Suppressor macrophage treated with lipopolysaccharide for 4 hours (primary cell): Measurements from ENCODE around the gene PTPN14.
"Not testable (repeated sequence)": the region's sequence is repeated elsewhere in the genome, so short reads cannot be mapped to it uniquely, and the experiment has no call there.

ENCODE experiments used
- DNase-seq: peaks from one replicate; pipeline ENCODE4 v3.0.0-alpha.2; 2020

The PTPN14 gene

DNA sequence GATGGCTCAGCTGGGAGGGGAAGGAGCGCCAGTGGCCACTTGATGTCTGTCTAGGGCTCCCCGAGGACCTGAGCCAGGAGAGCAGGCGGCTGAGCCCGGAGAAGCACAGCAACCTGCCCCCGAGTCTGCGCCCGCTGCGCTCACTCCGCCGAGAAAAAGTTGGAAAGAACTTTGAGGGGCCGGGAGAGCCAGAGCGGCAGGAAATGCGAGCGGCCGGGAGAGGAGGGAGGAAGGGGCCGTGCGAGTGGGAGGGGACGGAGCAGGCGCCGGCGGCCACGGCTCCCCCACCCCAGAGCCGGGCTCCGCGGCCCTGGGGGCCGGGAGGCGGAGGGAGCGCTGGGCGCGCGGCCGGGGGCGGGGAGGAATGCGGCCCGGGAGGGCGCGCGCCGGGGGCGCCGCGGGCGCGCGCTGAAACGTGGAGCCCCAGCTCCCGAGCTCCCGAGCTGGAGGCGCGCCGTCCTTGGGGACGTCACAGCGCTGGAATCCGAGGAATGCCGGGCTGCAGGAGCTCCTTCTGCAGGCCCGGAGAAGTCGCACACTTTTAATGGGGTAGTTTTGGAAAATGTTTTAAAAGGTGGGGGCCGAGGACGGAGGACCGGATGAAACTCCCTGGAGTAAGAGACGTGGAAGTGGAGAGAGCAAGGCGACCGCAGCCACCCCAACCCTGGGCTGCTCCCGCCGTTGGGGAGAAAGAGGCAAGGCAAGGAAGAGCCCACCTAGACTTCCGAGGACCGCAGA lies at the start of gene PTPN14:
Gene PTPN14, minus strand, starts transcription at position 167 of the 738 bp plus-strand sequence. CDS start 86,799 bp downstream, outside the sequence.
- DNase-seq, result no peak

DNA sequence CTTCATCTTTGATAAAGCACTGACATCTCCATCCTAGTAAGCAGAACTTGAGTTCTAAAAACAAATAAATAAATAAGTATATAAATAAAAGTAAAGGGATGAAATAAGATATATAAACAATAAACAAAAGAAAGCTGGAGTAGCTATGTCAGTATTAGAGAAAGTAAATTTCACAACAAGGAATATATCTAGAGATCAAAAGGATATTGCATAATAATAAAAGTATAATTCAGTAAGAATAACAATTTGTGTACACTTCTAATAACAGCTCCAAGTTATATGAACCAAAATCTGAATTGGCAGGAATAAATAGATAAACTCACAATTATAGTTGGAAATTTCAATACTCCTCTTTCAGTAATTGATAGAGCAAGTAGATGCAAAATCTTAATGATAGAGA lies 41.8 kb upstream of the PTPN14 start:
- DNase-seq, result no peak

DNA sequence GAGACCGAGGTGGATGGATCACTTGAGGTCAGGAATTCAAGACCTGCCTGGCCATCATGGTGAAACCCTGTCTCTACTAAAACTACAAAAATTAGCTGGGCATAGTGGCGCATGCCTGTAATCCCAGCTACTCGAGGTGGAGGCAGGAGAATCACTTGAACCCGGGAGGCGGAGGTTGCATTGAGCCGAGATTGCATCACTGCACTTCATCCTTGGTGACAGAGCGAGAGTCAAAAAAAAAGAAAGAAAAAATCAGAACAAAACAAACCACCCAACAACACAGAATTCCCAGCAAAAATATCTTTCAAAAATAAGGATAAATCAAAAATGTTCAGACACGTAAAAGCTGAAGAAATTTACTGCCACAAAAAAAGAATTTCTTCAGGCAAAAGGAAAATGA lies 40.5 kb upstream of the PTPN14 start:
- DNase-seq, result not testable (repeated sequence)

DNA sequence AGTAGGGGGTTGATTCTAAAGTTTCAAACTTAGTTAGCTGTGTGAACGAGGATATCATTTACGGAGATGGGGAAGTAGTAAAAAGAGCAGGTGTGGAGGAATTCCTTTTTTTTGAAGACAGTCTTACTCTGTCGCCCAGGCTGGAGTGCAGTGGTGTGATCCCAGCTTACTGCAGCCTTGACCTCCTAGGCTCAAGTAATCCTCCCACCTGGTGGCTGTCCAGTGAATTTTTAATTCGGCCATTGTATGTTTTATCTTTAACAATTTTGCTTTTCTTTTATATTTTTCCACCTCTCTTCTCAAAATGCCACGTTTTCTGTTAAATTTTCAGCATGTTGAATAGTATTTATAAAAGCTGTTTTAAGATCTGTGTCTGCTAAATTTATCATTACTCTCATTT lies 39.3 kb upstream of the PTPN14 start:
- DNase-seq, result no peak

DNA sequence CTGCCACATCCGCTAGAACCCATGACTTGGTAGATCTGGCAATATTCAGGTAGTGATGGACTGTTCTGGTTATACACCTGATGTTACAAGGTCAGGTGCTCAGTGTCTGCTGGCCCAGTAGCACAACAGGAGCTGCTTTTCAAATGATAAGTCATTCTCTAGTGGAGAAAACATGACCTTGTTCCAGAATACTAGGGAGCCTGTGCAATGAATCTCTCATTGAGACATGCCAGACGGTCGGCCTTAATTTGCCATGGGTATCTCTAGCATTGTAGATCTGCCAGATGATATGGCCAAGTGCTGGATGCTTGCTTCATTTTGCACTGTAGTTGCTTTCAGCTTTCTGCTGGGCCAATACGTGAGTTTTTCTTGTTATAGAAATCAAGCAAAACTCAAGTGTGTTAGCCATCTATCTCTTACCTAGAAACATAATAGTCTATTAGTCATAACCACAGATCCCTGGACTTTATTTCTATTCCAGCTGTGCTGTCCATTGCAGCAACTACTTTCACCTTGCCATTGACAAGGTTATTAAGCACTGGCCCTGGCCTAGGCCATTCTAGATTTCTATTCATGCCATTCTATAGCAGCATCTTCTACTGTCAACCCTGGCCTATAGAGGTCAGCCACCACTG lies 37.7 kb upstream of the PTPN14 start:
- no peak for DNase-seq

DNA sequence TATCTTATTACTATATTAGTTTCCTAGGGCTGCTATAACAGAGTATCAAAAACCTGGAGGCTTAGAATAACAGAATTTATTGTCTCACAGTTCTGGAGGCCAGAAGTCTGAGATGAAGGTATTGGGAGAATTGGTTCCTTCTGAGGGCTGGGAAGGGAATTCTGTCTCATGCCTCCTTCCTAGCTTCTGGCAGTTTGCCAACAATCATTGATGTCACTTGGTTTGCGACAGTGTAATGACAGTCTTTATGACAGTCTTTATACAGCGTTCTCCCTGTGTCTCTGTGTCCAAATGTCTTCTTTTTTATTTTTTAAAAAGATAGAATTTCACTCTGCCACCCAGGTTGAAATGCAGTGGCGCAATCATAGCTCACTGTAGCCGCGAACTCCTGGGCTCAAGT lies 35.8 kb upstream of the PTPN14 start:
- no peak for DNase-seq

DNA sequence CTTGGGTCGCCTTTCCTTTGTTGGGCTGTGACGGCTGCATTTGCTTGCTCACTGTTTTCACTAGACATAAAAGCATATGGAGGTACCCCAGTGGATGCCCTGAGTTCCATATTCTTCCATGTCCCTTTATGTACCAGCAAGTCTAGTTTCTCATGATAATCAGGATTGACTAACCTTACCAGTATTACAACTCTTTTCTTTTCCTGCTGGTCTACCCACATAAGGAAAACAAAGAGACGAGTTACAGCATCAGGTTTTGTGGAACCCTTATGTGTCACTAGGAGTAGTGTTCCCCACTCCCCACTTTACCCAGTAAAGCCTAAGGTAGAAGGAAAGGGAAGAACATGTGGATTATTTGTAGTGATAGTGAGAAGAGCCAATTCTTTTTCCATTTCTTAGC lies 35.2 kb upstream of the PTPN14 start:
- DNase-seq, result no peak

DNA sequence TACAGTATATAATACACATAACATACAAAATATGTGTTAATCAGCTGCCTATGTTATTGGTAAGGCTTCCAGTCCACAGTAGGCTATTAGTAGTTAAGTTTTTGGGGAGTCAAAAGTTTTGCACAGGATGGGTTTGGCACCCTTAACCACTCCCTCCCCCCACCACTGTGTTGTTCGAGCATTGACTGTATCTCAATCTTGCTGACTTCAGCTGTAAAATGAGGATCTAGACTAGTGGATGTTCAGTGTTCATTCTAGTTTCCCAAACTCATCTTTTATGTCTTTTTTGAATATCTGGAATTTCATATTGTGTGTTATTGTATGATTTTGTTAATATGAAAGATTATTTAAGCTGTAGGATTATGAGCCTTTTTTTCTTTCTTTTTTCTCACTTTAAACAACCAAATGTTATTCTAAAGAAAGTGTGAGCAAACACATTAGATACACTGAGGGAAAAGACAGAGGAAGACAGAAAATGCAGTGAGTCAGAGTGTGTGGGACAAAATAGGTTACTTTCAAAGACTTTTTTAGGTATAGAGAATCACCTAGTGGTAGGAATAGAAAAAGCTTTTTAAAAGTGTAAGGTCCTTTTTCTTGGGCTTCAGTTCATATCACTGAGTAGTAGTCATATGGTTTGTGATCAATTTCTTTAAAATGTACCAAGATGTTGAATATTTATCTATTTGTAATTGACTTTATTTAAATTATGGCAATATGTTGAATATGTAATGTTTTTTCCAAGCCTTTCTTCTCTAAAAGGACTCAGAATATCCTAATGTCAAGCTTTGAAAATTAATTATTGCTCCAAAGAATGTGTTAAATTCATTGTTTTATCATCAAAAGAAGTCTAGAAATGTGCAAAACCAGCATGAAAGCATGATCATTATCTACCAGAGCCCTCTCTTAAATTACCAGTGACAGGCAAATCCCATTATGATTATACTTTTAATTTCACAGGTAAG lies 33.7 kb upstream of the PTPN14 start:
- DNase-seq, result peak; percentile 12

DNA sequence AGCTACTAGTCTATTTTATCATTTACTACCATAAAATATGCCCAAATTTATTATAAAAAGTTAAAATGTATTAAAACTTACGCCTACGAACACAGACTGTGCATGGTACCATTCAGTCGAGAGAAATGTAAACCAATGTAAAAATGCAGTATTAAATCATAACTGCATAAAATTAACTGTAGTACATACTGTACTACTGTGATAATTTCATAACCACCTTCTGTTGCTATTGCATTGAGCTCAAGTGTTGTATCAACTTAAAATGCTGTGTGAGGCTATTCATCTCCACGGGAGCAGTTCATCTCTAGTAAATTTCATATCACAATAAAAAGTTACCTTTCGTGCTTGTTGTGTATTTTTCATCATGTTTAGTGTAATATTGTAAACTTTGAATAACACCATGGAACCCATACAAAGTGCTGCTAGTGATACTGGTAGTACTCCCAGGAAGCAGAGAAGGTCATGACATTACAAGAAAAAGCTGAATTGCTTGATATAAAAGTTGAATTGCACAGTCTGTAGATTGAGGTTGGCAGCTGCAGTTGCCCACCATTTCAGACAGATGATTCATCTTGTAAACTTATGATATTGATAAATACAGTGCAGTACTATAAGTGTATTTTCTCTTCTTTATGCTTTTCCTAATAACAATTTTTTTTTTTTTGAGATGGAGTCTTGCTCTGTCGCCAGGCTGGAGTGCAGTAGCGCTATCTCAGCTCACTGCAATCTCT lies 32.6 kb upstream of the PTPN14 start:
- DNase-seq, result no peak

DNA sequence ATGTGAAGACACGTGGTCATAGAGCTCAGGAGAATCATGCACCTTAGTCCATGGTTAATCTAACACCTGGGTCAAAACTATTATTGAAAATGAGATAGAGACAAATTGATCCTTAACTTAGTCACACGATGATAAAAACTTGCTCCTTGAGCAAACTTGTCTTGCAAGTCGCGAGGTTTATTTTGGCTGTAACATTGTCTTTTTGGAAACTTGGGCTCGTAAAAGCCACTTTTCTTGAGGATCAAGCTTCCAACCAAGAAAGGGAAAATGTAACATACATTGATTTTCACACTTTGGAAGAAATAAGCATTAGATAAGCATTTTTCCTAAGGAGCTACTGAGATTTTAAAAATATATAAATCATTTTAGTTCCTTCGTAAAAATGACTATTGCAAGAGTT lies 31.7 kb upstream of the PTPN14 start:
- no peak for DNase-seq

DNA sequence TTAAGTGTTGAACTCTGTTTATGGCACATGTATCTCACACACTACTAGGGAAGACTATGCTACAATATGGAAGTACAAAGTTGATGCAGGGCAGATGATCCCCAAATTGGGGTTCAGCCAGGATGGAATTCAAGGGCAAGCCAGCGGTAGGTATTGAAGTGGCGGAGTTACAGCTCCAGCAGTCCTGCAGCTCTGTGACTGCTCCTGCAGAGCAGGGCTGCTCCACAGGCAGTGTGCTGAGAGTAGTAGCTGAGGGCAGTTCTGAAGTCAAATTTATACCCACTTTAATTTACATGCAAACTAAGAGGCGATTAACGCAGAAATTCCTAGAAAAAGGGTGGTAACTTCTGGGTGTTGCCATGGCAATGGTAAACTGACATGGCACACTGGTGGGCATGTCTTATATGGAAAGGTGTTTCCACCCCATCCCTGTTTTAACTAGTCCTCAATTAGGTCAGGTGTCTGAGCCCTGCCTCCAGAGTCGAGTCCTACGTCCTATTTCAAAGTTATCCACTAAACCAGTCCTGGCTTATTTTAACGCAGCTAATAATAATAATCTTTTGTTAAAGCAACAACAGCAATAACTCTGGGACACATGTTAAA lies 31.0 kb upstream of the PTPN14 start:
- DNase-seq, result no peak

DNA sequence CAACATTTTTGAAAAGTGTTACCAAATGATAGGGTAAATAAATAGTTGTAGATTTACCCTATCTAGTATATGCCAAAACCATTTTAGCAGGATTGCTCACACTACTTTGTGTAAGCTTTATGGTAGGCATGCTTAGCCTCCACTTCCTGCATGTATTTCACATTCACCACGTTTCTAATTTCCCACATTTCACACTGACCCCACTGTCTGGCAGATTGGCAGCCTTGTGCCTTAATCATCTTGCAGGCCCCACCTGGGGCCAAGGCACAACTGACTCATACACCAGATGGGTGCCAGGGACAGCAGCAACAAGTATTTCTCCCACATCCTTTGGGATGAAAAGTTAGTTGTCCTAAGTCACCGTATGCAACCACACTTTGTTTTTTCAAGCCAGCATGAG lies 30.4 kb upstream of the PTPN14 start:
- no peak for DNase-seq

DNA sequence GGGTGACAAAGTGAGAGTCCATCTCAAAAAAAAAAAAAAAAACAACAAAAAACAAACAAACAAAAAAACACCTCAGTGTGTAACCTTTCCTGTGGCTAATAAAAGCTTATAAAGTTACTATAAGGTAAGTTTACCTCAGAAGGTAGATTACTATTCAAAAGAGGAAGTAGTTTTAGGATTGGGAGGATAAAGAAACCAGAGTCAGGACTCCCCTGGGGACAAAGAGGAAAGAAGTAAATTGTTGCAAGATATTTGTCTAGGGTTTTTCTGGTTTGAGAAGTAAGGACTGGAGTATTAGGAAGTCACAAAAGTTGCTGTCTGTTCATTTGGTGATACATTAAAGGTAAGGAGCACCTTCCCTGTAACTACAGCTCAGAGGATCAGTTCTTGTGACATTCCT lies 27.8 kb upstream of the PTPN14 start:
- DNase-seq, result no peak

DNA sequence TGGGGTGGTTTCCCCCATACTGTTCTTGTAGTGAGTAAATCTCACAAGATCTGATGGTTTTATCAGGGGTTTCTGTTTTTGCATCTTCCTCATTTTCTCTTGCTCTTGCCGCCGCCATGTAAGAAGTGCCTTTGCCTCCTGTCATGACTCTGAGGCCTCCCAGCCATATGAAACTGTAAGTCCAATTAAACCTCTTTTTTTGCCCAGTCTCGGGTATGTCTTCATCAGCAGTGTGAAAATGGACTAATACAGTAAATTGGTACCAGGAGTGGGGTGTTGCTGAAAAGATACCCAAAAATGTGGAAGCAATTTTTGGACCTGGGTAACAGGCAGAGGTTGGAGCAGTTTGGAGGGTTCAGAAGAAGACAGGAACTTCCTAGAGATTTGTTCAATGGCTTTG lies 24.7 kb upstream of the PTPN14 start:
- DNase-seq, result not testable (repeated sequence)

DNA sequence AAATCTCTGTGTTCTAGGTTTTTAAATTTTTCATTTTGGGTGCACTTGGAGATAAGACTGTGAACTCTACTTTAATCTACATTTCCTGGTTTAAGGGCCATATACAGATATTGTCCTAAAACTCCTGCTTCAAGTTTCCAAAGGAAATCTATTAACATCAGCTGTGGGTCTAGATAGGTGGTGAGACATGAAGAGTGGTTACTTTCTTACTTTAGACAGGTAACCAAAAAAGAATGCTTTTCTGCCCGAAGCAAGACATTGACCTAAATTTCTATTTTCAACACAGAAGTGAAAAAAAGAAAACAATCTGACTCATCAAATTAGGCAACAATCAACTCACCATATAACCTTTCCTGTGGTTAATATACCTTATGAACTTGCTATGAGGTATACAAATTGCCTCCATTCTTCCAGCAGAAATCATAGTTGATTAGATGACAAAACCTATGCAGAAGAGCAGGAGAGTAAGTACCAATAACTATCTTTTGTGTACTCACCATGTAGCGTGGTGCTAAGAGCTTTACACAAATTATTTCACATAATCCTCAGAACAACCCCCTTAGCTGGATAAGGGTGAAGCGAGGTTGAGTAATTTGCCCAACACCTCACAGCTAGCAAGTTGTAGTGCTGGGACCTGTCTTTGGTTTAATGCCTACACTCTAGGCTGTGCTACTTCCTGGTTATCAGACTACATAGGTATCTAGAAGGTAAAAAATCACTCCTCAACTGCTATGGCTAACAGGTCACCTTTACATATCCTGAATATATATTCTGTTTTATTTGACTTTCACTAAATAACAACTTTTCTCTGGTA lies 23.4 kb upstream of the PTPN14 start:
- DNase-seq, result no peak

DNA sequence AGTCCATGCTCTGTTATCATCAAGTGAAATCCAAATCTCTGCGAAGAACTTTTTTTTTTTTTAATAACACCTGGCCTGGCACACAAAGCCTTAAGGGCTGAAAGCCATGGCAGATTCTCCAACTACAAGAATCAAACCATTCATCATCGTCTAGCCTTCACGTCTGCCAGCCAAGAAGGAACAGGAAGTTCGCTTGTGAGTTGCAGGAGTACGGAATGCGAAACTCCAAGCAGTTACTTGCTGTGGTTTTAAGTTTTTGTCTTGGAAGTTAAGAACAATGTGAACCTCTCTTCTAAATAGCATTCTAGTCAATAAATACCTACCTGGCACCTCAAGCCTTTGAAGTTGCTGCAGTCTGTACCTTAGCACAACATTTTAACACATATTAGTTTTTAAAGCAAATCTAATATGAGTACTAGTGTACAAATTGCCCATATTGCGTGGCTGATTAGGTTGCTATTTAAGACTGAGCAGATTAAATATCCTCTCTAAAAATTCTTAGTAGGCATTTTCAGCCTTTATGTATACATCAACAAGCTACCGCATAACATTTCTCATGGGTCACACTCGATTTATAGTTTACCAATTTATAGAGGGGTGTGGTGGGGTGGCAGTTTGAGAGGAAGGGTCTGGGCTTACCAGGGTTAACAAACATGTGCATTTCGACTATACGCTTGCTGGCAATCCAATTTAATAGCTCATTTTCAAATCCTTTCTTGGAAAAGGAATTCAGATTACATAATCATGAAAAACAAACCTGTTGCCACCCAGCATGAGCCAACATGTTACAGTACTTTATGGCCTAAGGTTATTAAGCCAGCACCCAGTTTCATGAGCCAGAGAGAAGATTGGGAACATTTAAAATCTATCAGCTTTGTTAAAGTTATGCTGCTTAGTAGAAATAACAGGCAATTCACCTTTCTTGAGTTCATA lies 22.2 kb upstream of the PTPN14 start:
- no peak for DNase-seq

DNA sequence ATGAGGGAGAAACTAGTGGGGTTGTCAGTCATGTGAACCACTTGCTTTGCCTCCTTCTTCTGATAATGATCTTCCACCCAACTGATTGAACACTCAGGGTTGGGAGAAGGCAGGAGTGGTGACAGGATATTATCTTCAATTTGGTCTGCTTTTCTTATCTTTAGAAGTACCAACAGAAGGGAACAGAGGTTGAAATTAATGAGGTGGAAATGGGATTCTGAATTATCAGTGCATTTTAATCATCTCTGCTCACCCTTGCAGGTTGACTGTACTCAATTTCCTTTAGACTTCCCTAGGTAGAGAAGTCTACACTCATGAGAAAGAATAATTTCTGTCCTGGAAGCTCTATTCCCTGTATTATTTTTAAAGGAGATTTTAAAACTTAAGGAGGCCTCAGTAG lies 19.9 kb upstream of the PTPN14 start:
- no peak for DNase-seq

DNA sequence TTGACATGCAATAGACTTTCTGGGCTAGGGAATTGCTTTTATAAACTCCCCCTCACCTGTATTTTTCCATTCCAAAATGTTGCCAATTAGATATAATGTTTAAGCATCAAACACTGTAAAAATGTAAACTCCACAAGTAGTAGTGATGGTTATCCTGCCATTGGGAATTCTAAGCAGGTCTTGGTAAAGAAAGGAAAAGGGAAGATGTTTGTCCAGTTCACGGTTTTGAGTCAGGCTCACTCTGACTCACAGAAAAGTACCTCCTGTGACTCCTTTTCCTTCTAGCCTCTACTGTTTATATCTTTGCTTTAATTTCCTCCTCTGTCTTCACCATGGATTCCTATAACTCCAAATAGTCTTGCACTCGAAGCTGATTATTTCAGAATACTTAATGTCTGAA lies 19.0 kb upstream of the PTPN14 start:
- no peak for DNase-seq

DNA sequence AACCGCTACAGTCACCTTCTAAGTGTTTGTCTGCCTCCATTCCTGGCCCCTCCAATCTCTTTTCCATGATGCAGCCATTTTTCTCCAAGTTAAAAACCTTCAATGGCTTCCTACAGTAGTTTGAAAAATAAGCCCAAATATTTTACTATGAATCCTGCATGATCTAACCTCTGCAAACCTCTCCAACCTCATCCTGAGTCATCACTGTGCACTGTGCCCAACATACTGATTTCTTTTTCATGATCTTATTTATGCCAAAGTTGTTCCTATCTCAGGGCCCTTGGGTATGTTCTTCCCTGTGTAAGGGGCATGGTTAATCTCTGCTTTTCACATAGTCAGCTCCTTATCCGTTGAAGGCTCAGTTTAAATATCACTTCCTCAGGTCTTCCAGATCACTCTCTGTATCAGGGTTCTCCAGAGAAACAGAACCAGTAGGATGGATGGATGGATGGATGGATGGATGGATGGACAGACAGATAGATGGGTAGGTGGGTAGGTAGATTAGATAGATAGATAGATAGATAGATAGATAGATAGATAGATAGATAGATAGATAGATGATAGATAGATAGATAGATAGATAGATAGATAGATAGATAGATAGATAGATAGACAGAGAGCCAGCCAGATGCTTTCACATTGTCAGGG lies 18.1 kb upstream of the PTPN14 start:
- no peak for DNase-seq

DNA sequence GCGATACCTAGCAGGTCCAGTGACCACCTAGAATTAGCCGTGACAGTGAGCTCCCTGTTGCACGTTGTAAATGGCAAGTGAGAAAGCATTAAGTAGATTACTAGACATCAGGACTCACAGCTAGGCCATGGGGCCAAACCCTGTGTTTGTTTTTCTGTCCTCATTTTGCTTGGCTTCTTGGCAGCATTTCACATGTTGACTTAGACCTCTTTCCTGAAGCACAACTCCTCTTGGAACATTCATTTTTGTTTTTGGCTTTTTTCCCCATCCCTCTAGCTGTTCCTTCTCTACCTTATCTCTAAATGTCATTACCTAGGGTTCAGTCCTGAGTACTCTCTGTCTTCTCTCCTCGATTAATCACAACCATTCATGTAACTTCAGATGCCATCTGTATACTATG lies 16.9 kb upstream of the PTPN14 start:
- no peak for DNase-seq
